Liver (tissue), 9 donors: ENCODE measurements around the gene CUX1. TPM values are rescaled to one million over a fixed set of nuclear protein-coding genes. Genes with fewer than 3 reads are reported as not detected.

ENCODE experiments used
- DNase-seq: peaks from one replicate; pipeline ENCODE4 v3.0.0-alpha.2; 2017; ENCODE audit warnings: low spot score
- H3K27ac ChIP-seq, 2 donors: one replicate each; pipeline ENCODE4 v1.7.0; 2013; ENCODE audit warnings: inconsistent platforms in 2 of 2, low read length in 2 of 2, control low read depth in 1 of 2, low read depth in 1 of 2, mild to moderate bottlenecking in 1 of 2
- H3K27me3 ChIP-seq, 4 donors: one replicate each; pipeline versions ENCODE4 v1.6.1 to v1.7.0; 2013; ENCODE audit warnings: low read length in 3 of 4, inconsistent platforms in 1 of 4, mild to moderate bottlenecking in 1 of 4, moderate library complexity in 1 of 4; ENCODE audit not compliant: control insufficient read depth in 4 of 4, insufficient read depth in 4 of 4
- H3K36me3 ChIP-seq, 4 donors: one replicate each; pipeline versions ENCODE4 v1.6.1 to v1.7.0; 2013; ENCODE audit warnings: low read length in 3 of 4, mild to moderate bottlenecking in 3 of 4, low read depth in 1 of 4, moderate library complexity in 1 of 4; ENCODE audit not compliant: control insufficient read depth in 4 of 4, insufficient read depth in 3 of 4
- H3K4me1 ChIP-seq, 4 donors: one replicate each; pipeline versions ENCODE4 v1.6.1 to v1.7.0; 2013; ENCODE audit warnings: low read length in 3 of 4, mild to moderate bottlenecking in 3 of 4, moderate library complexity in 1 of 4; ENCODE audit not compliant: control insufficient read depth in 4 of 4, insufficient read depth in 4 of 4
- H3K4me3 ChIP-seq, 3 donors: one replicate each; pipeline versions ENCODE4 v1.6.1 to v1.7.0; 2013; ENCODE audit warnings: low read length in 3 of 3, control low read depth in 1 of 3, low read depth in 1 of 3, mild to moderate bottlenecking in 1 of 3
- H3K9ac ChIP-seq, 2 donors: one replicate each; pipeline ENCODE4 v1.7.0; 2013; ENCODE audit warnings: low read length in 2 of 2, mild to moderate bottlenecking in 2 of 2, moderate library complexity in 2 of 2, control low read depth in 1 of 2, low read depth in 1 of 2
- H3K9me3 ChIP-seq, 4 donors: one replicate each; pipeline versions ENCODE4 v1.6.1 to v1.7.0; 2013; ENCODE audit warnings: low read length in 3 of 4; ENCODE audit not compliant: control insufficient read depth in 4 of 4
- EGR1 ChIP-seq, 2 donors: IDR thresholded peaks; 2 replicates each; pipeline ENCODE4 v1.6.1; 2016 to 2018; ENCODE audit warnings: antibody characterized with exemption in 2 of 2, low read depth in 2 of 2
- FOXA1 ChIP-seq: IDR thresholded peaks from 2 replicates; pipeline ENCODE4 v1.6.1; 2016; ENCODE audit warnings: antibody characterized with exemption
- FOXA2 ChIP-seq: IDR thresholded peaks from 2 replicates; pipeline ENCODE4 v1.6.1; 2016; ENCODE audit warnings: antibody characterized with exemption
- GABPA ChIP-seq, 2 donors: IDR thresholded peaks in 1 of 2; conservative IDR thresholded peaks in 1 of 2; 2 replicates each; pipeline ENCODE4 v1.6.1; 2016; ENCODE audit warnings: antibody characterized with exemption in 2 of 2, mild to moderate bottlenecking in 1 of 2, moderate library complexity in 1 of 2
- JUND ChIP-seq, 2 donors: IDR thresholded peaks; 2 replicates each; pipeline ENCODE4 v1.6.1; 2016; ENCODE audit warnings: antibody characterized with exemption in 2 of 2
- NR2F2 ChIP-seq: IDR thresholded peaks from 2 replicates; pipeline ENCODE4 v1.6.1; 2016; ENCODE audit warnings: antibody characterized with exemption
- REST ChIP-seq: IDR thresholded peaks from 2 replicates; pipeline ENCODE4 v1.6.1; 2016; ENCODE audit warnings: antibody characterized with exemption, mild to moderate bottlenecking
- RXRA ChIP-seq, 2 donors: IDR thresholded peaks; 2 replicates each; pipeline ENCODE4 v1.6.1; 2017 to 2018; ENCODE audit warnings: antibody characterized with exemption in 2 of 2, mild to moderate bottlenecking in 1 of 2
- SP1 ChIP-seq: IDR thresholded peaks from 2 replicates; pipeline ENCODE4 v1.6.1; 2018; ENCODE audit warnings: antibody characterized with exemption, mild to moderate bottlenecking
- WGBS: extraction: QIAGEN DNeasy Blood & Tissue Kit; methylation state at CpG from one replicate; pipeline ENCODE4 v1.1.7; 2013; 5-methylcytosine and 5-hydroxymethylcytosine counted together
- polyA plus RNA-seq, 2 donors: library from polyadenylated mRNA; stranded (reverse) in 1 of 2; unstranded in 1 of 2; fragments of 200-250 nt in 1 of 2; fragments of >200 nt in 1 of 2; fragmentation: Nextera tagmentation in 1 of 2; extraction: Ambion mirVana in 1 of 2; gene quantifications; one replicate each; pipeline versions ENCODE4 v1.2.1 to v1.2.3, GENCODE V29; 2013 to 2015
- total RNA-seq, 2 donors: library from RNA; depleted of rRNA; stranded (reverse); fragments of >200 nt; gene quantifications; one replicate each; pipeline ENCODE4 v1.2.3, GENCODE V29; 2014
- TF ChIP-seq, protein P1 (sequence below): fragments of 150-350 bp; IDR thresholded peaks from 2 replicates; pipeline ENCODE4 v1.5.1; 2017; ENCODE audit warnings: improper control_type of control experiment, low read depth, low read length; ENCODE audit not compliant: missing input control
- TF ChIP-seq, protein P2 (sequence below): IDR thresholded peaks from 2 replicates; pipeline ENCODE4 v1.6.1; 2016; ENCODE audit warnings: antibody characterized with exemption
- donor health status: healthy.
- donor health status: healthy.
- donor health status: healthy.
- donor health status: healthy.
- donor health status: healthy.

The CUX1 gene
- total and polyA plus RNA-seq, 4 donors = 18.6 to 40.6 (median 21.4) TPM

DNA sequence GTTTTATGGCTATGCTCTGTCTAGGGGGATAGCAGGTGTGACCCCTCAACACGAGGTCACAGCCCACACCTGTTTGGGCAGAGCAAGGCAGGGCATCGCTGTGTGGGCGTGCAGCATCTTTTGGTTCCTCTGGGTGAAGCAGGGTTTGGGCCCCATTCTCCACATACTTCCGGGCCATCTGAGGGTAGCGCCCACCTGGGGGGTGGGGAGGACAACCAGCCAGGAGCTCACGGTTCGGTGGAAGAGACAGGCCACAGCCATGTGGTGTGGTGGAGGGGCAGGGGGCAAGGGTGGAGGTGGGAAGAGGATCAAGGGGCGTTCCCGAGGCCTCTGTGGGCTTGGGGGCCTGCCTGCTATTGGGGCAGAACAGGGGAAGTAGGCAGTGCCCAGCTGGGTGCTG is 471.6 kb downstream of the CUX1 start:
- Histone ChIP-seq H3K4me1 (peaks cover 7 to 25% (median 14%) of the 10 kb centered on the region in 4 donors), H3K4me3 (no peak overlapping the region), H3K27ac (no peak overlapping the region), H3K9ac (no peak overlapping the region), H3K36me3 (no peaks in the 10 kb centered on the region), H3K27me3 (no peaks in the 10 kb centered on the region), H3K9me3 (no peaks in the 10 kb centered on the region)
- DNase-seq = no peak
- TF ChIP-seq FOXA1 (no peak), GABPA (IDR thresholded peaks at IDR 0.05 in 1 of 2, conservative IDR thresholded peaks at IDR 0.05 in 1 of 2) (no peak), NR2F2 (no peak)
- TF ChIP-seq, protein P1, sequence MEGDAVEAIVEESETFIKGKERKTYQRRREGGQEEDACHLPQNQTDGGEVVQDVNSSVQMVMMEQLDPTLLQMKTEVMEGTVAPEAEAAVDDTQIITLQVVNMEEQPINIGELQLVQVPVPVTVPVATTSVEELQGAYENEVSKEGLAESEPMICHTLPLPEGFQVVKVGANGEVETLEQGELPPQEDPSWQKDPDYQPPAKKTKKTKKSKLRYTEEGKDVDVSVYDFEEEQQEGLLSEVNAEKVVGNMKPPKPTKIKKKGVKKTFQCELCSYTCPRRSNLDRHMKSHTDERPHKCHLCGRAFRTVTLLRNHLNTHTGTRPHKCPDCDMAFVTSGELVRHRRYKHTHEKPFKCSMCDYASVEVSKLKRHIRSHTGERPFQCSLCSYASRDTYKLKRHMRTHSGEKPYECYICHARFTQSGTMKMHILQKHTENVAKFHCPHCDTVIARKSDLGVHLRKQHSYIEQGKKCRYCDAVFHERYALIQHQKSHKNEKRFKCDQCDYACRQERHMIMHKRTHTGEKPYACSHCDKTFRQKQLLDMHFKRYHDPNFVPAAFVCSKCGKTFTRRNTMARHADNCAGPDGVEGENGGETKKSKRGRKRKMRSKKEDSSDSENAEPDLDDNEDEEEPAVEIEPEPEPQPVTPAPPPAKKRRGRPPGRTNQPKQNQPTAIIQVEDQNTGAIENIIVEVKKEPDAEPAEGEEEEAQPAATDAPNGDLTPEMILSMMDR = no peak
- WGBS = 87% methylated on average over 9 of the region's 9 CpGs

GRCh38 chr7:102291056-102291915 is 473.9 kb downstream of the CUX1 start:
- DNase-seq = no peak
- no peaks in the 10 kb centered on the region for H3K36me3 ChIP-seq
- H3K4me1 ChIP-seq = peaks cover 5 to 20% (median 10%) of the 10 kb centered on the region in 4 donors
- 80% methylated on average over 18 of the region's 18 CpGs for WGBS
- no peak overlapping the region for H3K9ac ChIP-seq
- H3K4me3 ChIP-seq = no peak overlapping the region
- no peaks in the 10 kb centered on the region for H3K27me3 ChIP-seq
- H3K27ac ChIP-seq = no peak overlapping the region
- TF ChIP-seq REST (no peak), EGR1 (IDR thresholded peaks at IDR 0.05; ENCODE audit: low read depth in 2 of 2) (no peak), RXRA (IDR thresholded peaks at IDR 0.05) (no peak), JUND (IDR thresholded peaks at IDR 0.05) (no peak), FOXA2 (no peak), FOXA1 (no peak), GABPA (IDR thresholded peaks at IDR 0.05 in 1 of 2, conservative IDR thresholded peaks at IDR 0.05 in 1 of 2) (no peak), SP1 (no peak)
- TF ChIP-seq, protein P2, sequence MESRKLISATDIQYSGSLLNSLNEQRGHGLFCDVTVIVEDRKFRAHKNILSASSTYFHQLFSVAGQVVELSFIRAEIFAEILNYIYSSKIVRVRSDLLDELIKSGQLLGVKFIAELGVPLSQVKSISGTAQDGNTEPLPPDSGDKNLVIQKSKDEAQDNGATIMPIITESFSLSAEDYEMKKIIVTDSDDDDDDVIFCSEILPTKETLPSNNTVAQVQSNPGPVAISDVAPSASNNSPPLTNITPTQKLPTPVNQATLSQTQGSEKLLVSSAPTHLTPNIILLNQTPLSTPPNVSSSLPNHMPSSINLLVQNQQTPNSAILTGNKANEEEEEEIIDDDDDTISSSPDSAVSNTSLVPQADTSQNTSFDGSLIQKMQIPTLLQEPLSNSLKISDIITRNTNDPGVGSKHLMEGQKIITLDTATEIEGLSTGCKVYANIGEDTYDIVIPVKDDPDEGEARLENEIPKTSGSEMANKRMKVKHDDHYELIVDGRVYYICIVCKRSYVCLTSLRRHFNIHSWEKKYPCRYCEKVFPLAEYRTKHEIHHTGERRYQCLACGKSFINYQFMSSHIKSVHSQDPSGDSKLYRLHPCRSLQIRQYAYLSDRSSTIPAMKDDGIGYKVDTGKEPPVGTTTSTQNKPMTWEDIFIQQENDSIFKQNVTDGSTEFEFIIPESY = no peak
- TF ChIP-seq, protein P1 = no peak
- H3K9me3 ChIP-seq = no peaks in the 10 kb centered on the region
